Measurements from ENCODE around the gene AKAP7.
"Not testable (repeated sequence)": the region's sequence is repeated elsewhere in the genome, so short reads cannot be mapped to it uniquely, and the experiment has no call there.

Gene AKAP7

GRCh38 chr6:131290955-131291354 lies 155.7 kb downstream of the AKAP7 start:
- H3K4me3 ChIP-seq (ENCODE audit: low read depth, low read length), result no peak overlapping the region

GRCh38 chr6:131292145-131292938 lies 157.1 kb downstream of the AKAP7 start:
- H3K4me3 ChIP-seq (ENCODE audit: low read depth, low read length), result no peak overlapping the region

GRCh38 chr6:131293472-131293911 lies 158.2 kb downstream of the AKAP7 start:
- no peak overlapping the region for H3K4me3 ChIP-seq (ENCODE audit: low read depth, low read length)

GRCh38 chr6:131295081-131295480 lies 159.8 kb downstream of the AKAP7 start:
- peak overlapping the region; percentile 54 for H3K4me3 ChIP-seq (ENCODE audit: low read depth, low read length)

DNA sequence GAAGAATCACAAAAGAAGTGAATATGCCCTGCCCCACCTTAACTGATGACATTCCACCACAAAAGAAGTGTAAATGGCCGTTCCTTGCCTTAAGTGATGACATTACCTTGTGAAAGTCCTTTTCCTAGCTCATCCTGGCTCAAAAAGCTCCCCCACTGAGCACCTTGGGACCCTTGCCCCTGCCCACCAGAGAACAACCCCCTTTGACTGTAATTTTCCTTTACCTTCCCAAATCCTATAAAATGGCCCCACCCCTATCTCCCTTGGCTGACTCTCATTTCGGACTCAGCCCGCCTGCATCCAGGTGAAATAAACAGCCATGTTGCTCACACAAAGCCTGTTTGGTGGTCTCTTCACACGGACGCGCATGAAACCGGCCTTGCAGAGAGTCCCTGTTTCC lies 165.6 kb downstream of the AKAP7 start:
- H3K4me3 ChIP-seq (ENCODE audit: low read depth, low read length), result not testable (repeated sequence)

GRCh38 chr6:131303338-131303930 lies 168.2 kb downstream of the AKAP7 start:
- H3K4me3 ChIP-seq (ENCODE audit: low read depth, low read length), result no peak overlapping the region

DNA sequence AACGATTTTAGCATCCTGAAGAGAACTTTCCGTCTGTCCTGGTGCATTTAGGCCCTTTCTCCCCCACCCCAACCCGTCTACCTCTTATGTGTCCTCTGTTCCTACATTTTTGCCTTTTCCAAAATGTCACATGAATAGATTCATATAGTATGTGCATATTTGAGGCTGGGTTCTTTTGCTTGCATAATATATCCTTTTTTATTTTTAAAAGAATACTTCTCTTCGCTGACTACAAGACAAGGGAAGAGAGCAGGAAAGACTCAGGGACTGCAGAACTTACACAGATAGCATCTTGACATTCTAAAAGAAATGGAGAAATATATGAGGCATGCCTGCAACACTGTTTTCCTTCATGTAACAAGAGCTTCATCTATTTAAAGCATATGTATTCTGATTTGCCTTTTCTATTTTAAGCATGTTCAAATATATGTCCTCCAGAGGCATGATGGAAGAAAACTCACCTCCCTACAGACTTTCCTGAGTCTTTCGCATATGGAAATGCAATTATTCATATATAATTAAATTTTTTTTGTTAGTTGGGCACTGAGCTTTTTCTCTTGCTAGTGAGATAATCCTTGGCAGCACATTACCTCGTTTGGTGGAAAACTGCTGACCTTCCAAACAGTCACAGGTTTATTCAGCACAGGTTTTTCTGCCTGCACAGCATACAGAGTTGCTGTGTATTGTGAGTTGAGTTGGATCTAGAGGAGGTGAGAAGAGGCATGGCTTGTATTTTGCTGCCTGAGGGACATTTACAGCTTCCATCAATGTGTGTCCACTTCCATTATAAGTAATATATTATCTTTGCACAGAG lies 170.0 kb downstream of the AKAP7 start:
- no peak overlapping the region for H3K4me3 ChIP-seq (ENCODE audit: low read depth, low read length)

DNA sequence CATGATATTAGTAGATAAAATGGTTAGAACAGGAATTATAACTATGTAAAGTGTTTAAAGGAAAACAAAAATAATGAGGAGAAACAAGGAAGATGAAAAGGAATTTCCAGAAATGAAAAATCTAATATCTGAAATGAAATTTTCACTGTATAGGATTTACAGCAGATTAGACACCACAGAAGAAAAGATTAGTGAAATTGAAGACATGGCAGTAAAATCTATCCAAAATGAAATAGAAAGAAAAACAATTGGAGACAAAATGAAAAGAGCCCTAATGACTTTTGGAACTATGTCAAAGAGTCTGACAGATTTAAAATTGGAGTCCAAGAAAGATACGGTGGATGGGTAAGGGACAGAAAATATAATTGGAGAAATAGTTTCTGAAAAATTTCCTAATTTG lies 174.2 kb downstream of the AKAP7 start:
- no peak overlapping the region for H3K4me3 ChIP-seq (ENCODE audit: low read depth, low read length)

- H3K4me3 ChIP-seq (ENCODE audit: low read depth, low read length), result no peak overlapping the region
Observed at GRCh38 chr6:131314838-131315237, 179.6 kb downstream of the AKAP7 start.

GRCh38 chr6:131316654-131317053 lies 181.4 kb downstream of the AKAP7 start:
- no peak overlapping the region for H3K4me3 ChIP-seq (ENCODE audit: low read depth, low read length)

GRCh38 chr6:131317516-131317915 lies 182.2 kb downstream of the AKAP7 start:
- H3K4me3 ChIP-seq (ENCODE audit: low read depth, low read length), result no peak overlapping the region

DNA sequence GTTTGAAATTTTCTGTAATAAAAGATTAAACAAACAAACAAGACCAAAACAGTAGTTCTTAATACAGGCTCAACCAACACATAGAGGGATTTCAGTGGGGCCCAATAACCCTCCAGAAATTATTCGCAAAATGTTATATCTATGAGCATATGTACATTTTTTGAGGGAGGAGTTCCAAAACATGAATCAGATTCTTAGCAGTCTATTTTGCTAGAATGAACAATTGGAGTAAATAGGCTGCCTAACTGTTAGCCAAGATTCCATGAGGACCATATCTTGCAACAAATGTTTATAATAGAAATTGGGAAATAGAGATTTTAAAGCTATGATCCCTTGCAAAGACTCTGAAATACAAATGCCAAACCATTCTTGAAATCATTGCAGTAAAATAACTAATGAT lies 186.3 kb downstream of the AKAP7 start:
- no peak overlapping the region for H3K4me3 ChIP-seq (ENCODE audit: low read depth, low read length)

- H3K4me3 ChIP-seq (ENCODE audit: low read depth, low read length), result no peak overlapping the region
Observed at GRCh38 chr6:131322125-131322524, 186.9 kb downstream of the AKAP7 start.

DNA sequence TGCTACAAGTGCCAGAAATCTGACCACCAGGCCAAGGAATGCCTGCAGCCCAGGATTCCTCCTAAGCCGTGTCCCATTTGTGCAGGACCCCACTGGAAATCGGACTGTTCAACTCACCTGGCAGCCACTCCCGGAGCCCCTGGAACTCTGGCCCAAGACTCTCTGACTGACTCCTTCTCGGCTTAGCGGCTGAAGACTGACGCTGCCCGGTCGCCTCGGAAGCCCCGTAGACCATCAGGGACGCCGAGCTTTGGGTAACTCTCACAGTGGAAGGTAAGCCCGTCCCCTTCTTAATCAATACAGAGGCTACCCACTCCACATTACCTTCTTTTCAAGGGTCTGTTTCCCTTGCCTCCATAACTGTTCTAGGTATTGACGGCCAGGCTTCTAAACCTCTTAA lies 190.4 kb downstream of the AKAP7 start:
- not testable (repeated sequence) for H3K4me3 ChIP-seq (ENCODE audit: low read depth, low read length)

DNA sequence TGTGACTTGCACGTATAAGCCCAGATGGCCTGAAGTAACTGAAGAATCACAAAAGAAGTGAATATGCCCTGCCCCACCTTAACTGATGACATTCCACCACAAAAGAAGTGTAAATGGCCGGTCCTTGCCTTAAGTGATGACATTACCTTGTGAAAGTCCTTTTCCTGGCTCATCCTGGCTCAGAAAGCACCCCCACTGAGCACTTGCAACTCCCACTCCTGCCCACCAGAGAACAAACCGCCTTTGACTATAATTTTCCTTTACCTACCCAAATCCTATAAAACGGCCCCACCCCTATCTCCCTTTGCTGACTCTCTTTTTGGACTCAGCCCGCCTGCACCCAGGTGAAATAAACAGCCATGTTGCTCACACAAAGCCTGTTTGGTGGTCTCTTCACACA lies 193.5 kb downstream of the AKAP7 start:
- H3K4me3 ChIP-seq (ENCODE audit: low read depth, low read length), result not testable (repeated sequence)

DNA sequence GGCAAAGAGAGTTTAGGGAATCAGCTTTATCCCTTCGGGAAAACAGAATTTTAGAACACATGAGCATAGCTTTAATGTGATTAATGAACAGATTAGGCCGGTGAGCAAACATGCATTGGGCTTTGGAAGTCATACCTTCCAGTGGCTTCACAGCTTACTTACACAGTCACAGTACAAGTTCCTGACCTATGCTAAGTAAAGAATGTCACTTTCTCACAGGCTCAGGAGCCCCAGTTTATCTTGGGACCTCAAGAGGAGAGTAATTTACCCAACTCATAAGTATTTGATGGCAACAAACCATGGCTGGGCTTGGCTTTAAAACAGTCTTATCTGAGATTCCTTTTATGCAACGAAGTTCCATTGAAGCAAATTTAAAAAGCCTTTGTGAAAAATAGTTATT lies 195.9 kb downstream of the AKAP7 start:
- H3K4me3 ChIP-seq (ENCODE audit: low read depth, low read length), result no peak overlapping the region

DNA sequence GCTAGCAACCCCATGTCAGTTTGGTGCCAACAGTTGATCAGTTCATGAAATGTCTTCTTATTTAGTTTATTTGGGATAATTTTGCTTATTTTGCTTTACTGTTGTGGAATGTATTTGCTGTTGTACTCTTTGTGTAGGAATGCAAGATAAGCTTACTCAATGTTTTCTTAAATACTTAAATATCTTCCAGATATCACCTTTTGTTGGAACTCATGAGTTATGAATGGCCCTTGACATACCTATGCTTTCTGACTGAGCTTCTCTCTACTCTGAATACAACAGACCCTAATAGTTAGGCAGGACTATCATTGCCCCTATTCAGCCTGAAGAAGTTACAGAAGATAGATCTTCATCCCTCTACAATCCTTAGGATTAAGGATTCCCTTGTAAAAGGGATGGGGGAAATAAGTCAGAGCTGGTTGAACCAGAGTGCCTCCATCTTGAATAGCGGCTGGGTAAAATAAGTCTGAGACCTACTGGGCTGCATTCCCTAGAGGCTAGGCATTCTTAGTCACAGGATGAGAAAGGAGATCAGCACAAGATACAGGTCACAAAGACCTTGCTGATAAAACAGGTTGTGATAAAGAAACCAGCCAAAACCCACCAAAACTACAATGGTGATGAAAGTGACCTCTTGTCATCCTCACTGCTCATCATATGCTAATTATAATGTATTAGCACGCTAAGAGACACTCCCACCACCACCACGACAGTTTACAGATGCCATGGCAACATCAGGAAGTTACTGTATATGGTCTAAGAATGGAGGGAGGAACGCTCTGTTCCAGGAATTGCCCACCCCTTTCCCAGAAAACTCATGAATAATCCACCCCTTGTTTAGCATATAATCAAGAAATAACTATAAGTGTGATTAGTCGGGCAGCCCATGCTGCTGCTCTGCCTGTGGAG lies 196.9 kb downstream of the AKAP7 start:
- H3K4me3 ChIP-seq (ENCODE audit: low read depth, low read length), result no peak overlapping the region

Data from iPS-11a (cell line).